Measurements from ENCODE around the gene HNF4A. TPM values are rescaled to one million over a fixed set of nuclear protein-coding genes. Genes with fewer than 3 reads are reported as not detected.

HNF4A gene
- total RNA-seq, 2 donors from 2014 or later = 288 to 346 TPM

- TF ChIP-seq CTCF (IDR thresholded peaks at IDR 0.05) = no peak
- Histone ChIP-seq H3K4me3 (no peak overlapping the region), H3K36me3 (no peaks in the 10 kb centered on the region), H3K9me3 (no peaks in the 10 kb centered on the region), H3K27ac (peak overlapping the region; percentile 91), H3K4me1 (no peaks in the 10 kb centered on the region), H3K9ac (ENCODE audit: low read depth in 2 of 2, low read length in 2 of 2) (peak overlapping the region in 1 of 2 donors; percentile 77), H3K27me3 (no peaks in the 10 kb centered on the region)
- no peak for DNase-seq
- intact Hi-C loops (cut with DNase I) = no loop called here
Observed at GRCh38 chr20:44436393-44436792, 80.9 kb downstream of the HNF4A start.

- Histone ChIP-seq H3K4me1 (peaks cover 7% of the 10 kb centered on the region), H3K27ac (peak overlapping the region; percentile 91), H3K9me3 (no peaks in the 10 kb centered on the region), H3K9ac (ENCODE audit: low read depth in 2 of 2, low read length in 2 of 2) (no peak overlapping the region), H3K4me3 (no peak overlapping the region), H3K27me3 (no peaks in the 10 kb centered on the region), H3K36me3 (no peaks in the 10 kb centered on the region)
- no peak for TF ChIP-seq CTCF (IDR thresholded peaks at IDR 0.05)
- intact Hi-C loops (cut with DNase I) = no loop called here
- DNase-seq = no peak
Observed at GRCh38 chr20:44437497-44437896, 82.0 kb downstream of the HNF4A start.

- Histone ChIP-seq H3K27ac (no peak overlapping the region), H3K9ac (ENCODE audit: low read depth in 2 of 2, low read length in 2 of 2) (no peak overlapping the region), H3K9me3 (no peaks in the 10 kb centered on the region), H3K36me3 (no peaks in the 10 kb centered on the region), H3K4me1 (peaks cover 7% of the 10 kb centered on the region), H3K4me3 (no peak overlapping the region), H3K27me3 (no peaks in the 10 kb centered on the region)
- TF ChIP-seq CTCF (IDR thresholded peaks at IDR 0.05) = no peak
- intact Hi-C loops (cut with DNase I) = no loop called here
- DNase-seq = no peak
Observed at GRCh38 chr20:44438782-44439181, 83.3 kb downstream of the HNF4A start.

- H3K36me3 ChIP-seq = no peaks in the 10 kb centered on the region
- H3K4me3 ChIP-seq = no peak overlapping the region
- intact Hi-C loops (cut with DNase I) = no loop called here
- H3K9me3 ChIP-seq = no peaks in the 10 kb centered on the region
- H3K27ac ChIP-seq = no peak overlapping the region
- H3K27me3 ChIP-seq = no peaks in the 10 kb centered on the region
- peaks cover 7% of the 10 kb centered on the region for H3K4me1 ChIP-seq
- DNase-seq = no peak
- no peak overlapping the region for H3K9ac ChIP-seq (ENCODE audit: low read depth in 2 of 2, low read length in 2 of 2)
- no peak for TF ChIP-seq CTCF (IDR thresholded peaks at IDR 0.05)
Observed at GRCh38 chr20:44439318-44439717, 83.8 kb downstream of the HNF4A start.

GRCh38 chr20:44442298-44443070 lies 87.0 kb downstream of the HNF4A start:
- TF ChIP-seq CTCF (IDR thresholded peaks at IDR 0.05) = no peak
- Histone ChIP-seq H3K9me3 (no peaks in the 10 kb centered on the region), H3K27me3 (no peaks in the 10 kb centered on the region), H3K36me3 (no peaks in the 10 kb centered on the region), H3K27ac (peak overlapping the region; percentile 72), H3K9ac (ENCODE audit: low read depth in 2 of 2, low read length in 2 of 2) (peak overlapping the region in 1 of 2 donors; percentile 72), H3K4me3 (no peak overlapping the region), H3K4me1 (peaks cover 14% of the 10 kb centered on the region)
- DNase-seq = peak; percentile 93
- intact Hi-C loops (cut with DNase I) = no loop called here

Measured in colonic mucosa (tissue), 4 donors.